C4-2B (cell line): Measurements from ENCODE around the gene ZFP91.

Experiments used
- ZFX ChIP-seq: fragments of 450-650 bp; IDR thresholded peaks from 2 replicates; pipeline ENCODE4 v1.6.1; 2017
- TF ChIP-seq, protein P1 (sequence below): fragments of 450-650 bp; conservative IDR thresholded peaks from 2 replicates; pipeline ENCODE4 v1.5.1; 2017; ENCODE audit warnings: mild to moderate bottlenecking

DNA sequence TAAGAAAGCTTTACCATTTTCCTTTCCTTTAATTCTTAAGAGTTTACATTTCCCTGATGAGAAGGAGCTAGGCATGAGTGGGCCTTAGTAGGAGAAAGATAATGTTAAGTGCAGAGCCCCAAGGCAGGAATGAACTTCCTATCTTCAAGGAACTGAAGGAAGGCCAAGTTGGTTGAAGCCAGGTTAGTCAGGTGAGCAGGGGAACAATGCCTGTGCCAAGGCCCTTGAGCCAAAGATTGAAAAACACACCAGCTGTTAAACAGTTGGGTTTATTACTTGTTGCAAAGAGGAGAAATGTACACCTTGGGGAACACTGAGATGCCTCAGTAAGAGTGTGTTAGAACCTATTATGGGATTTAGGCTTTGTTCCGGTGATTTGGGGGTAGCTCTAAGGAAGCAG is 53.6 kb downstream of the ZFP91 start:
- TF ChIP-seq, protein P1, sequence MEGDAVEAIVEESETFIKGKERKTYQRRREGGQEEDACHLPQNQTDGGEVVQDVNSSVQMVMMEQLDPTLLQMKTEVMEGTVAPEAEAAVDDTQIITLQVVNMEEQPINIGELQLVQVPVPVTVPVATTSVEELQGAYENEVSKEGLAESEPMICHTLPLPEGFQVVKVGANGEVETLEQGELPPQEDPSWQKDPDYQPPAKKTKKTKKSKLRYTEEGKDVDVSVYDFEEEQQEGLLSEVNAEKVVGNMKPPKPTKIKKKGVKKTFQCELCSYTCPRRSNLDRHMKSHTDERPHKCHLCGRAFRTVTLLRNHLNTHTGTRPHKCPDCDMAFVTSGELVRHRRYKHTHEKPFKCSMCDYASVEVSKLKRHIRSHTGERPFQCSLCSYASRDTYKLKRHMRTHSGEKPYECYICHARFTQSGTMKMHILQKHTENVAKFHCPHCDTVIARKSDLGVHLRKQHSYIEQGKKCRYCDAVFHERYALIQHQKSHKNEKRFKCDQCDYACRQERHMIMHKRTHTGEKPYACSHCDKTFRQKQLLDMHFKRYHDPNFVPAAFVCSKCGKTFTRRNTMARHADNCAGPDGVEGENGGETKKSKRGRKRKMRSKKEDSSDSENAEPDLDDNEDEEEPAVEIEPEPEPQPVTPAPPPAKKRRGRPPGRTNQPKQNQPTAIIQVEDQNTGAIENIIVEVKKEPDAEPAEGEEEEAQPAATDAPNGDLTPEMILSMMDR = no peak
- no peak for TF ChIP-seq ZFX
